Bronchial smooth muscle cell (primary cell): ENCODE data around the gene MAPK13. TPM values are rescaled to one million over a fixed set of nuclear protein-coding genes. Genes with fewer than 3 reads are reported as not detected.

ENCODE experiments used
- total RNA-seq: library from RNA; depleted of rRNA; stranded (reverse); fragments of >200 nt; gene quantifications from 2 replicates; pipeline ENCODE4 v1.2.1, GENCODE V29; 2014

The MAPK13 gene
- total RNA-seq = 5.2 and 10.2 TPM in 2 replicates

GRCh38 chr6:36129941-36130666 is at the start of gene MAPK13:
TSS of gene MAPK13 (plus strand) at chr6:36130513. CDS start at chr6:36130583, 70 bp downstream.

Other genes starting within 250 kb of the MAPK13 start
- 28.5 and 28.9 TPM in 2 replicates for gene SRPK1, start 209.4 kb upstream of the MAPK13 start, total RNA-seq
- gene SLC26A8, start 105.9 kb upstream of the MAPK13 start, total RNA-seq = under 0.01 TPM in 1 of 2 replicates, not detected in the other
- gene MAPK14, start 102.7 kb upstream of the MAPK13 start, total RNA-seq = 31.1 and 36.3 TPM in 2 replicates
- gene BRPF3, start 66.2 kb downstream of the MAPK13 start, total RNA-seq = 6.8 and 9.2 TPM in 2 replicates
- not detected in 2 replicates for gene PNPLA1, start 139.5 kb downstream of the MAPK13 start, total RNA-seq
- under 0.01 TPM in 1 of 2 replicates, not detected in the other for gene BNIP5, start 206.4 kb downstream of the MAPK13 start, total RNA-seq